Endothelial cell of umbilical vein (primary cell): ENCODE measurements around the gene FCRL3. TPM values are rescaled to one million over a fixed set of nuclear protein-coding genes. Genes with fewer than 3 reads are reported as not detected.

Experiments
- BruUV-seq: library from RNA; stranded (reverse); fragments of 400-500 nt; replicated peaks from 2 replicates; lab custom pipeline; 2021; lab: Mats Ljungman, UMichigan
- CTCF ChIA-PET: fragments of 300-600, 350-600 bp; sonication (Branson Sonifier 250); formaldehyde crosslinking; loops from one replicate; lab custom pipeline; 2021; ENCODE audit warnings: antibody characterized with exemption, inconsistent platforms; lab: Charles Lee
- POLR2A ChIA-PET: fragments of 300-600, 350-600 bp; sonication (Branson Sonifier 250); formaldehyde crosslinking; loops from one replicate; lab custom pipeline; 2021; ENCODE audit warnings: antibody characterized with exemption, inconsistent platforms; lab: Charles Lee
- DNase-seq: peaks from one replicate; pipeline ENCODE4 v3.0.0-alpha.2; 2011; ENCODE audit warnings: low read depth, low spot score
- FAIRE-seq: peaks from 2 replicates; lab custom pipeline; 2011; peaks lifted over from hg19 to GRCh38; lab: Jason Lieb, UNC
- H2AFZ ChIP-seq: 2 replicates; pipeline ENCODE4 v1.6.0; 2012; ENCODE audit warnings: low read depth, low read length, control low read depth, inconsistent platforms
- H3K27ac ChIP-seq: 2 replicates; pipeline ENCODE4 v1.5.1; 2011; ENCODE audit warnings: low read depth, mild to moderate bottlenecking, control low read depth, low read length, moderate library complexity; ENCODE audit not compliant: insufficient read depth
- H3K27me3 ChIP-seq, 2 experiments: 2 replicates each; pipeline versions ENCODE4 v1.6.0 to v1.6.1; 2011; ENCODE audit warnings: low read length in 2 of 2, mixed read lengths in 1 of 2; ENCODE audit not compliant: control insufficient read depth in 2 of 2, insufficient read depth in 2 of 2
- H3K36me3 ChIP-seq, 2 experiments: 2 replicates in 1 of 2; 3 replicates in 1 of 2; pipeline ENCODE4 v1.5.1; 2011; ENCODE audit warnings: low read length in 2 of 2, mild to moderate bottlenecking in 1 of 2, moderate library complexity in 1 of 2; ENCODE audit not compliant: control insufficient read depth in 2 of 2, insufficient read depth in 2 of 2; ENCODE audit errors: extremely low read depth in 1 of 2
- H3K4me1 ChIP-seq: 3 replicates; pipeline ENCODE4 v1.5.1; 2011; ENCODE audit warnings: mild to moderate bottlenecking, low read length; ENCODE audit not compliant: control insufficient read depth, insufficient read depth; ENCODE audit errors: extremely low read depth
- H3K4me2 ChIP-seq: 2 replicates; pipeline ENCODE4 v1.6.1; 2011; ENCODE audit warnings: low read length, control low read depth, mixed read lengths; ENCODE audit not compliant: insufficient read depth
- H3K4me3 ChIP-seq, 3 experiments: fragments of 200-600 bp in 1 of 3; sonication (generic), shearing (Covaris generic) in 1 of 3; replicated peaks in 1 of 3; 2 replicates each; pipeline ENCODE4 v1.5.1; 2011 to 2016; ENCODE audit warnings: control low read depth in 3 of 3, low read length in 3 of 3, mild to moderate bottlenecking in 2 of 3, inconsistent platforms in 1 of 3, low read depth in 1 of 3, moderate library complexity in 1 of 3; ENCODE audit not compliant: insufficient read depth in 1 of 3
- H3K79me2 ChIP-seq: 2 replicates; pipeline ENCODE4 v1.6.0; 2012; ENCODE audit warnings: low read length, inconsistent platforms; ENCODE audit not compliant: control insufficient read depth, insufficient read depth
- H3K9ac ChIP-seq: replicated peaks from 2 replicates; pipeline ENCODE3; 2011; ENCODE audit warnings: low read length, control low read depth; ENCODE audit not compliant: insufficient read depth; ENCODE audit errors: extremely low read depth
- H3K9me1 ChIP-seq: replicated peaks from 3 replicates; pipeline ENCODE4 v1.6.0; 2011; ENCODE audit warnings: mild to moderate bottlenecking, low read length; ENCODE audit not compliant: control insufficient read depth, insufficient read depth; ENCODE audit errors: extremely low read depth
- H3K9me3 ChIP-seq: replicated peaks from 2 replicates; pipeline ENCODE4 v1.5.1; 2012; ENCODE audit warnings: low read length, inconsistent platforms; ENCODE audit not compliant: control insufficient read depth, insufficient read depth
- H4K20me1 ChIP-seq: replicated peaks from 2 replicates; pipeline ENCODE3; 2011; ENCODE audit warnings: mild to moderate bottlenecking, low read length; ENCODE audit not compliant: control insufficient read depth, insufficient read depth; ENCODE audit errors: extremely low read depth
- EZH2 ChIP-seq: IDR thresholded peaks from 2 replicates; pipeline ENCODE4 v1.6.1; 2012; ENCODE audit warnings: borderline replicate concordance, low read depth, mild to moderate bottlenecking, moderate library complexity, low read length, inconsistent platforms; ENCODE audit not compliant: severe bottlenecking
- FOS ChIP-seq: IDR thresholded peaks from 2 replicates; pipeline ENCODE4 v1.6.1; 2011; ENCODE audit warnings: mild to moderate bottlenecking, low read length, moderate library complexity, borderline replicate concordance; ENCODE audit not compliant: insufficient read depth
- GATA2 ChIP-seq: IDR thresholded peaks from 2 replicates; pipeline ENCODE4 v1.7.0; 2011; ENCODE audit warnings: low read depth, mild to moderate bottlenecking, moderate library complexity, mixed read lengths, low read length; ENCODE audit not compliant: insufficient read length, insufficient read depth
- JUN ChIP-seq: IDR thresholded peaks from 2 replicates; pipeline ENCODE4 v1.6.1; 2011; ENCODE audit warnings: borderline replicate concordance, low read depth; ENCODE audit not compliant: insufficient read length, insufficient read depth
- MYC ChIP-seq: IDR thresholded peaks from one replicate; pipeline ENCODE4 v1.6.1; 2011; ENCODE audit warnings: mild to moderate bottlenecking, low read depth, low read length
- POLR2A ChIP-seq: IDR thresholded peaks from 2 replicates; pipeline ENCODE4 v1.6.1; 2012; ENCODE audit warnings: low read depth, mild to moderate bottlenecking, control low read depth, low read length
- POLR2AphosphoS5 ChIP-seq: IDR thresholded peaks from 2 replicates; pipeline ENCODE4 v1.6.1; 2012; ENCODE audit warnings: low read depth, mild to moderate bottlenecking, control low read depth, low read length, moderate library complexity; ENCODE audit not compliant: insufficient read depth
- dilution Hi-C: fragments of 300-500 bp; cut with MboI; formaldehyde crosslinking; loops from one replicate; pipeline ENCODE4 v1.15.0; 2019; ENCODE audit warnings: low sequenced_read_pairs; ENCODE audit not compliant: extremely low pct_ligation_motif_present
- intact Hi-C: fragments of 100-400 bp; cut with micrococcal nuclease; formaldehyde crosslinking; loops from one replicate; pipeline ENCODE4 v1.10.0; 2022
- polyA plus RNA-seq, 4 experiments: library from polyadenylated mRNA; depleted of rRNA in 3 of 4; stranded (reverse) in 3 of 4; unstranded in 1 of 4; fragments of >200 nt; gene quantifications; 2 replicates each; pipeline versions ENCODE4 v1.2.1 to v1.2.3, GENCODE V29; 2011 to 2012; ENCODE audit warnings: missing spikeins in 1 of 4
- total RNA-seq: library from RNA; stranded (reverse); gene quantifications from 2 replicates; pipeline ENCODE4 v1.2.3, GENCODE V29; 2021
- TF ChIP-seq, protein P1 (sequence below): IDR thresholded peaks from 2 replicates; pipeline ENCODE4 v1.6.1; 2011; ENCODE audit not compliant: insufficient read depth, insufficient read length
- TF ChIP-seq, protein P2 (sequence below), 2 donors: IDR thresholded peaks; 1 replicate in 1 of 2; 2 replicates in 1 of 2; pipeline ENCODE4 v1.5.1; 2011; ENCODE audit warnings: low read length in 2 of 2, mild to moderate bottlenecking in 2 of 2, moderate library complexity in 2 of 2, control low read depth in 1 of 2, inconsistent platforms in 1 of 2, low read depth in 1 of 2; ENCODE audit not compliant: insufficient read depth in 1 of 2; ENCODE audit errors: extremely low read depth in 1 of 2

The FCRL3 gene
- total and polyA plus RNA-seq, 2 donors (not counting 3 experiments of a cell fraction or from before 2014, with no cell fraction given) = not detected

DNA sequence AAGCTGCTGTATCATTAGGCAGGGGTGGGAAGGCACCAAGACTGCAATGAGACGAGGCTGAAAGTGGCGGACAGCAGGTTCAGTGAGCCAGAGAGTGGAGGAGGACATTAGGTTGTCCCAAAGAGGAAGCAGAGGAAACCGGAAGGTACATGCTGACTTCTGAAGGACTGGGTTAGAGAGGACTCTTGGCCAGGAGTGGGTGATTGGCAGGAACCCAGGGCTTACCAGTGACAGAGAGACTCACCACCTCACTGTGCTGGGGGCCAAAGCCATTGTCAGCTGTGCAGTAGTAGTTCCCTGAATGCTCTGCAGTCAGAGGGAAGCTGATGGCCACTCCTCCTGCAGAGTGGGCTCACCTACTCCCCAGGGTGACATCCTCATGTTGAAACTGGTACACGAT, 60.8 kb downstream of the FCRL3 start:
- H4K20me1 ChIP-seq = no peaks in the 10 kb centered on the region
- no peaks in the 10 kb centered on the region for H3K9me1 ChIP-seq
- ChIA-PET POLR2A (no interaction called here), CTCF (no interaction called here)
- TF ChIP-seq JUN (no peak), MYC (no peak)
- intact Hi-C loops = loop anchor here (10.0 kb wide), 1 partner anchor 1075 kb away; no protein-coding TSS in a partner anchor
- no peaks in the 10 kb centered on the region for H3K4me1 ChIP-seq
- dilution Hi-C loops = no loop called here
- no peak overlapping the region for H3K27ac ChIP-seq
- no TSS peak for BruUV-seq
- no peaks in the 10 kb centered on the region for H3K9me3 ChIP-seq
- DNase-seq (no peak), FAIRE-seq (no peak)
- H3K27me3 ChIP-seq = no peaks in the 10 kb centered on the region
- no peak overlapping the region for H3K9ac ChIP-seq
- H3K4me2 ChIP-seq = no peak overlapping the region
- no peak overlapping the region for H2AFZ ChIP-seq
- no peaks in the 10 kb centered on the region for H3K79me2 ChIP-seq
- H3K4me3 ChIP-seq = no peak overlapping the region
- no peaks in the 10 kb centered on the region for H3K36me3 ChIP-seq

DNA sequence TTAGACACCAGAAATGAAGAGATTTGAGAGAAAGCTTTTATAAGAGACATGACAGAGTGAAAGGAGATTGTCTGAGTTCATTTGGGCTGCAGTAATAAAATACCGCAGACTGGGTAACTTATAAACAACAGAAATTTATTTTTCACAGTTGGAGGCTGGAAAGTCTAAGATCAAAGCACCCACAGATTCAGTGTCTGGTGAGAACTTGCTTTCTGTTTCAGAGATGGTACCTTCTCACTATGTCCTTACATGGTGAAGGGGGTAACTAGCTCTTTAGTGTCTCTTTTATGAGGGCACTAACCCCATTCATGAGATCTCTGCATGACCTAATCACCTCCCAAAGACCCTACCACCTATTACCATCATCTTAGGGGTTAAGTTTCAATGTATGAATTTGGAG, 71.8 kb downstream of the FCRL3 start:
- H2AFZ ChIP-seq = no peak overlapping the region
- H3K27me3 ChIP-seq = no peaks in the 10 kb centered on the region
- dilution Hi-C loops (no loop called here), intact Hi-C loops (no loop called here)
- FAIRE-seq = no peak
- H3K9me3 ChIP-seq = no peaks in the 10 kb centered on the region
- H3K36me3 ChIP-seq = no peaks in the 10 kb centered on the region
- no peak overlapping the region for H3K4me3 ChIP-seq
- no TSS peak for BruUV-seq
- H3K9me1 ChIP-seq = no peaks in the 10 kb centered on the region
- H3K4me1 ChIP-seq = no peaks in the 10 kb centered on the region
- H3K27ac ChIP-seq = no peak overlapping the region
- POLR2A ChIA-PET = no interaction called here
- CTCF ChIA-PET = no interaction called here
- no peak overlapping the region for H3K9ac ChIP-seq
- DNase-seq = no peak
- no peaks in the 10 kb centered on the region for H3K79me2 ChIP-seq
- H4K20me1 ChIP-seq = no peaks in the 10 kb centered on the region
- TF ChIP-seq, protein P1, sequence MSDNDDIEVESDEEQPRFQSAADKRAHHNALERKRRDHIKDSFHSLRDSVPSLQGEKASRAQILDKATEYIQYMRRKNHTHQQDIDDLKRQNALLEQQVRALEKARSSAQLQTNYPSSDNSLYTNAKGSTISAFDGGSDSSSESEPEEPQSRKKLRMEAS = no peak
- TF ChIP-seq EZH2 = no peak
- no peak for TF ChIP-seq FOS
- TF ChIP-seq POLR2A = no peak
- TF ChIP-seq GATA2 = no peak
- TF ChIP-seq MYC = no peak
- TF ChIP-seq, protein P2, sequence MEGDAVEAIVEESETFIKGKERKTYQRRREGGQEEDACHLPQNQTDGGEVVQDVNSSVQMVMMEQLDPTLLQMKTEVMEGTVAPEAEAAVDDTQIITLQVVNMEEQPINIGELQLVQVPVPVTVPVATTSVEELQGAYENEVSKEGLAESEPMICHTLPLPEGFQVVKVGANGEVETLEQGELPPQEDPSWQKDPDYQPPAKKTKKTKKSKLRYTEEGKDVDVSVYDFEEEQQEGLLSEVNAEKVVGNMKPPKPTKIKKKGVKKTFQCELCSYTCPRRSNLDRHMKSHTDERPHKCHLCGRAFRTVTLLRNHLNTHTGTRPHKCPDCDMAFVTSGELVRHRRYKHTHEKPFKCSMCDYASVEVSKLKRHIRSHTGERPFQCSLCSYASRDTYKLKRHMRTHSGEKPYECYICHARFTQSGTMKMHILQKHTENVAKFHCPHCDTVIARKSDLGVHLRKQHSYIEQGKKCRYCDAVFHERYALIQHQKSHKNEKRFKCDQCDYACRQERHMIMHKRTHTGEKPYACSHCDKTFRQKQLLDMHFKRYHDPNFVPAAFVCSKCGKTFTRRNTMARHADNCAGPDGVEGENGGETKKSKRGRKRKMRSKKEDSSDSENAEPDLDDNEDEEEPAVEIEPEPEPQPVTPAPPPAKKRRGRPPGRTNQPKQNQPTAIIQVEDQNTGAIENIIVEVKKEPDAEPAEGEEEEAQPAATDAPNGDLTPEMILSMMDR (IDR thresholded peaks at IDR 0.05; ENCODE audit: extremely low read depth in 1 of 2, insufficient read depth in 1 of 2, low read depth in 1 of 2, low read length in 2 of 2) = no peak
- no peak for TF ChIP-seq POLR2AphosphoS5
- no peak for TF ChIP-seq JUN
- no peak overlapping the region for H3K4me2 ChIP-seq
